H1 (cell line): Measurements from ENCODE around the gene YIF1B. TPM values are rescaled to one million over a fixed set of nuclear protein-coding genes. Genes with fewer than 3 reads are reported as not detected.

Source experiments
- CTCF ChIA-PET: fragments of 300-600 bp; sonication (Branson Sonifier 250); formaldehyde crosslinking; loops from one replicate; lab custom pipeline; 2021; ENCODE audit not compliant: partially characterized antibody; lab: Charles Lee
- POLR2A ChIA-PET: fragments of 300-600 bp; sonication (Branson Sonifier 250); formaldehyde crosslinking; loops from one replicate; lab custom pipeline; 2021; ENCODE audit warnings: inconsistent platforms; ENCODE audit not compliant: partially characterized antibody; lab: Charles Lee
- DNase-seq, 2 experiments: peaks; one replicate each; pipeline versions ENCODE4 v3.0.0 to v3.0.0-alpha.2; 2010 to 2022; ENCODE audit warnings: low spot score in 2 of 2, low read depth in 1 of 2, mixed read lengths in 1 of 2
- FAIRE-seq: peaks from 2 replicates; lab custom pipeline; 2011; peaks lifted over from hg19 to GRCh38; lab: Jason Lieb, UNC
- H2AFZ ChIP-seq: 2 replicates; pipeline ENCODE4 v1.8.1; 2012; ENCODE audit warnings: low read length, inconsistent platforms
- H2AK5ac ChIP-seq: 2 replicates; pipeline ENCODE4 v1.6.1; 2013; ENCODE audit warnings: low read depth, low read length
- H2BK120ac ChIP-seq: replicated peaks from 2 replicates; pipeline ENCODE3; 2013; ENCODE audit warnings: low read depth, low read length, inconsistent platforms
- H2BK12ac ChIP-seq: 2 replicates; pipeline ENCODE4 v1.6.1; 2013; ENCODE audit warnings: low read depth, low read length
- H2BK15ac ChIP-seq: 2 replicates; pipeline ENCODE4 v1.6.1; 2013; ENCODE audit warnings: low read length
- H2BK20ac ChIP-seq: 2 replicates; pipeline ENCODE4 v1.6.1; 2013; ENCODE audit warnings: low read length
- H2BK5ac ChIP-seq: 2 replicates; pipeline ENCODE4 v1.6.1; 2013; ENCODE audit warnings: low read depth, low read length
- H3K14ac ChIP-seq: 2 replicates; pipeline ENCODE4 v1.6.1; 2013; ENCODE audit warnings: inconsistent platforms; ENCODE audit not compliant: insufficient read length
- H3K18ac ChIP-seq: 2 replicates; pipeline ENCODE4 v1.6.1; 2013; ENCODE audit warnings: low read length; ENCODE audit errors: extremely low read depth
- H3K23ac ChIP-seq: 2 replicates; pipeline ENCODE4 v1.6.1; 2013; ENCODE audit warnings: inconsistent platforms; ENCODE audit not compliant: insufficient read length
- H3K23me2 ChIP-seq: 2 replicates; pipeline ENCODE4 v1.6.1; 2013; ENCODE audit warnings: low read depth, low read length
- H3K27ac ChIP-seq: 2 replicates; pipeline ENCODE4 v1.6.1; 2011; ENCODE audit warnings: low read depth, low read length, inconsistent platforms
- H3K27me3 ChIP-seq, 4 experiments: replicated peaks in 1 of 4; 1 replicate in 1 of 4; 2 replicates in 3 of 4; pipeline versions ENCODE4 v1.6.1 to v1.8.1; 2011 to 2013; ENCODE audit warnings: low read length in 3 of 4, mild to moderate bottlenecking in 3 of 4, inconsistent platforms in 2 of 4, mixed read lengths in 2 of 4, moderate library complexity in 1 of 4; ENCODE audit not compliant: control insufficient read depth in 3 of 4, insufficient read depth in 3 of 4; ENCODE audit errors: extremely low read depth in 1 of 4
- H3K36me3 ChIP-seq, 4 experiments: 2 replicates each; pipeline versions ENCODE4 v1.6.1 to v1.8.1; 2011 to 2013; ENCODE audit warnings: mild to moderate bottlenecking in 4 of 4, low read length in 3 of 4, moderate library complexity in 2 of 4, control low read depth in 1 of 4, inconsistent platforms in 1 of 4; ENCODE audit not compliant: insufficient read depth in 4 of 4, control insufficient read depth in 2 of 4
- H3K4ac ChIP-seq: replicated peaks from 2 replicates; pipeline ENCODE3; 2013; ENCODE audit warnings: low read length, low read depth, mixed read lengths, inconsistent platforms; ENCODE audit not compliant: insufficient read length
- H3K4me1 ChIP-seq, 4 experiments: replicated peaks in 1 of 4; 1 replicate in 1 of 4; 2 replicates in 3 of 4; pipeline versions ENCODE4 v1.6.1 to v1.8.1; 2011 to 2013; ENCODE audit warnings: low read length in 3 of 4, inconsistent platforms in 2 of 4, mixed read lengths in 1 of 4; ENCODE audit not compliant: insufficient read depth in 4 of 4, control insufficient read depth in 3 of 4
- H3K4me2 ChIP-seq, 2 experiments: 2 replicates each; pipeline versions ENCODE4 v1.6.1 to v1.8.1; 2011 to 2013; ENCODE audit warnings: low read depth in 2 of 2, low read length in 2 of 2, control low read depth in 1 of 2, inconsistent platforms in 1 of 2, mild to moderate bottlenecking in 1 of 2; ENCODE audit not compliant: insufficient read depth in 1 of 2
- H3K4me3 ChIP-seq, 4 experiments: fragments of 200-600, 300-600 bp in 1 of 4; sonication (generic), shearing (Covaris generic), sonication (Bioruptor Twin) in 1 of 4; 2 replicates each; pipeline versions ENCODE4 v1.5.1 to v1.8.1; 2011 to 2016; ENCODE audit warnings: low read length in 4 of 4, low read depth in 3 of 4, control low read depth in 2 of 4, inconsistent platforms in 2 of 4, mild to moderate bottlenecking in 2 of 4, mixed read lengths in 1 of 4, moderate library complexity in 1 of 4; ENCODE audit not compliant: insufficient read depth in 2 of 4; ENCODE audit errors: extremely low read depth in 1 of 4
- H3K56ac ChIP-seq: replicated peaks from 2 replicates; pipeline ENCODE3; 2013; ENCODE audit warnings: low read depth, mild to moderate bottlenecking, mixed read lengths, low read length, inconsistent platforms; ENCODE audit not compliant: insufficient read length
- H3K79me1 ChIP-seq: 2 replicates; pipeline ENCODE4 v1.6.1; 2013; ENCODE audit warnings: low read depth, low read length, control low read depth
- H3K79me2 ChIP-seq, 2 experiments: 2 replicates each; pipeline versions ENCODE4 v1.6.1 to v1.8.1; 2012 to 2013; ENCODE audit warnings: low read length in 2 of 2, mild to moderate bottlenecking in 2 of 2, inconsistent platforms in 1 of 2; ENCODE audit not compliant: insufficient read depth in 2 of 2, control insufficient read depth in 1 of 2
- H3K9ac ChIP-seq, 4 experiments: replicated peaks in 1 of 4; 1 replicate in 1 of 4; 2 replicates in 3 of 4; pipeline versions ENCODE4 v1.6.1 to v1.8.1; 2011 to 2013; ENCODE audit warnings: low read depth in 3 of 4, low read length in 3 of 4, control low read depth in 2 of 4, mild to moderate bottlenecking in 2 of 4, moderate library complexity in 2 of 4, inconsistent platforms in 1 of 4; ENCODE audit errors: extremely low read depth in 1 of 4
- H3K9me3 ChIP-seq, 2 experiments: 2 replicates each; pipeline versions ENCODE4 v1.6.1 to v1.8.1; 2012 to 2013; ENCODE audit warnings: mild to moderate bottlenecking in 2 of 2, moderate library complexity in 2 of 2, control low read depth in 1 of 2, inconsistent platforms in 1 of 2, low read depth in 1 of 2, low read length in 1 of 2, mixed read lengths in 1 of 2; ENCODE audit not compliant: insufficient read depth in 2 of 2
- H4K20me1 ChIP-seq, 2 experiments: replicated peaks in 1 of 2; 2 replicates each; pipeline versions ENCODE3 to v1.8.1; 2011 to 2013; ENCODE audit warnings: inconsistent platforms in 2 of 2, low read length in 2 of 2, mild to moderate bottlenecking in 1 of 2; ENCODE audit not compliant: insufficient read depth in 2 of 2, control insufficient read depth in 1 of 2
- H4K5ac ChIP-seq: 2 replicates; pipeline ENCODE4 v1.6.1; 2013; ENCODE audit warnings: low read length, low read depth, mixed read lengths, inconsistent platforms; ENCODE audit not compliant: insufficient read length
- H4K8ac ChIP-seq: 2 replicates; pipeline ENCODE4 v1.8.0; 2013; ENCODE audit warnings: mild to moderate bottlenecking, moderate library complexity, low read length, inconsistent platforms; ENCODE audit not compliant: insufficient read depth; ENCODE audit errors: extremely low read depth
- H4K91ac ChIP-seq: replicated peaks from 2 replicates; pipeline ENCODE3; 2013; ENCODE audit warnings: low read length, mixed read lengths, inconsistent platforms; ENCODE audit not compliant: insufficient read length
- BACH1 ChIP-seq: IDR thresholded peaks from 2 replicates; pipeline ENCODE4 v1.6.1; 2012; ENCODE audit warnings: low read length, improper control_type of control experiment
- E2F6 ChIP-seq: IDR thresholded peaks from 2 replicates; pipeline ENCODE4 v1.6.1; 2012; ENCODE audit warnings: inconsistent platforms
- EP300 ChIP-seq, 2 experiments: IDR thresholded peaks; 1 replicate in 1 of 2; 2 replicates in 1 of 2; pipeline ENCODE4 v1.6.1; 2011 to 2012; ENCODE audit warnings: low read depth in 2 of 2, low read length in 2 of 2, mild to moderate bottlenecking in 2 of 2, borderline replicate concordance in 1 of 2, inconsistent platforms in 1 of 2, moderate library complexity in 1 of 2
- HDAC2 ChIP-seq, 2 experiments: fragments of 300-600 bp in 1 of 2; sonication (generic) in 1 of 2; IDR thresholded peaks; 2 replicates each; pipeline ENCODE4 v1.6.1; 2011 to 2012; ENCODE audit warnings: low read depth in 2 of 2, low read length in 2 of 2, mild to moderate bottlenecking in 2 of 2, moderate library complexity in 2 of 2, borderline replicate concordance in 1 of 2, inconsistent platforms in 1 of 2
- HDAC6 ChIP-seq: IDR thresholded peaks from one replicate; pipeline ENCODE4 v1.7.1; 2012; ENCODE audit warnings: low read depth, mild to moderate bottlenecking, inconsistent platforms, low read length, moderate library complexity
- JUND ChIP-seq: IDR thresholded peaks from 2 replicates; pipeline ENCODE4 v1.6.1; 2011; ENCODE audit warnings: mild to moderate bottlenecking, improper control_type of control experiment, low read length
- KDM4A ChIP-seq: IDR thresholded peaks from one replicate; pipeline ENCODE4 v1.7.1; 2012; ENCODE audit warnings: low read depth, mild to moderate bottlenecking, moderate library complexity, low read length, inconsistent platforms; ENCODE audit not compliant: severe bottlenecking
- KDM5A ChIP-seq: fragments of 200-600 bp; IDR thresholded peaks from 2 replicates; pipeline ENCODE4 v1.7.1; 2012; ENCODE audit warnings: mild to moderate bottlenecking, low read length, inconsistent platforms, mixed read lengths
- MAFK ChIP-seq: IDR thresholded peaks from 2 replicates; pipeline ENCODE4 v1.6.1; 2012; ENCODE audit warnings: low read depth, mild to moderate bottlenecking, improper control_type of control experiment, low read length
- SP1 ChIP-seq: IDR thresholded peaks from 2 replicates; pipeline ENCODE4 v1.6.1; 2011; ENCODE audit warnings: low read depth, low read length
- TAF1 ChIP-seq: IDR thresholded peaks from 2 replicates; pipeline ENCODE4 v1.6.1; 2011; ENCODE audit warnings: mild to moderate bottlenecking, low read depth, low read length
- WGBS, 2 experiments: shearing (Covaris generic) in 1 of 2; methylation state at CpG; one replicate each; pipeline versions ENCODE4 v1.1.6 to v1.1.7; 2013 to 2015; ENCODE audit warnings: low lambda C conversion rate in 2 of 2, mixed read lengths in 2 of 2, inconsistent platforms in 1 of 2, low coverage in 1 of 2, missing lambda C conversion rate in 1 of 2; ENCODE audit not compliant: insufficient replicate concordance in 2 of 2, insufficient coverage in 1 of 2, insufficient read length in 1 of 2; ENCODE audit errors: extremely low coverage in 1 of 2, missing lambda C conversion rate in 1 of 2; 5-methylcytosine and 5-hydroxymethylcytosine counted together
- polyA plus RNA-seq, 7 experiments: library from polyadenylated mRNA; depleted of rRNA in 3 of 7; stranded (reverse) in 5 of 7; unstranded in 2 of 7; fragments of >200 nt in 5 of 7; fragments of 200-250 nt in 2 of 7; gene quantifications; 1 replicate in 5 of 7; 2 replicates in 1 of 7; 4 replicates in 1 of 7; pipeline versions ENCODE4 v1.2.1 to v1.2.3, GENCODE V29; 2011 to 2013; ENCODE audit warnings: missing spikeins in 2 of 7, mixed read lengths in 2 of 7
- total RNA-seq: library from RNA; stranded (reverse); fragmentation: NEBNext Ultra II Directional; extraction: Animal tissue kit (Norgen Biotek cat#: 25700); gene quantifications from 2 replicates; pipeline ENCODE4 v1.2.1, GENCODE V29; 2021

Gene YIF1B
- total and polyA plus RNA-seq, 2 of the 8 experiments (the other 6 are each of a cell fraction or from before 2014, with no cell fraction given) = 89.6 to 305 TPM

DNA sequence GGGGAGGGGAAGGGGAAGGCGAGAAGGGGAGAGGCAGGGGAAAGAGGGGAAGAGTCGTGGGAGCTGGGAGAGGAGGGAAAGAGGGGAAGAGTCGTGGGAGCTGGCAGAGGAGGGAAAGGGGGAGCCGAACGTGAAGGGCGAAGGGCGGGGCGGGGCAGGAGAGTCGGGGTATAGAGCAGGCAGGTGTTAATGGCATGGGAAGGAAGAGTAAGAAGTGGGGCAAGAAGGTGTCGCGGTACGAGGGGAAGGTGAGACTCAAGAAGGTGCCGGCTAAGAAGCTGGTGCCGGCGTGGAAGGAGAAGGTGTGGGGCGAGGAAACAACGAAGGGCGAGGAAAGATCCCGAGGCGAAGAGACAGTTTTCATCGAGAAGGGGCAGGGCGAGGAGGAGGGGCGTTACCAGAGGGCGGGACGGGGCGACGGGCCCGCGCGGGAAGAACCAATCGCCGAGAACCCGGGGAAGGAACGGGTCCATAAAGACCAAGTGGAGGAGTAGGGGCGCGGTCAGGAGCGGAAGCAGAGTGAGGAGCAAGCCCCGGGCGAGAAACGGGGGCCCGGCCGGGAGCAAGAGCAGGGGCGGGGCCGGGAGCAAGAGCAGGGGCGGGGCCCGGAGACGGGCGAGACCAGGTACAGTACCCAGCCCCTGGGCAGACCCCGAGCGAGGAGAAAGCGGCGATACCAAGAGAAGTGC lies 20.3 kb upstream of the YIF1B start:
- H4K91ac ChIP-seq = no peak overlapping the region
- peaks cover 12% of the 10 kb centered on the region for H3K23me2 ChIP-seq
- H3K79me2 ChIP-seq = no peaks in the 10 kb centered on the region
- H2BK12ac ChIP-seq = no peak overlapping the region
- peak overlapping the region; percentile 92 to 96 for H3K4me2 ChIP-seq
- peak overlapping the region; percentile 66 to 86 (median 75) for H3K4me3 ChIP-seq
- H3K79me1 ChIP-seq = no peaks in the 10 kb centered on the region
- FAIRE-seq (no peak), DNase-seq (peak; percentile 79 to 92)
- no peaks in the 10 kb centered on the region for H4K20me1 ChIP-seq
- ChIA-PET CTCF (interaction anchor here (0.7 to 6.7 kb wide), 18 partner anchors 9 to 106 kb away, joined by 3 to 100 read pairs (median 4); partner anchors contain the start of genes C19orf33, KCNK6 and PSMD8), POLR2A (interaction anchor here (0.7 to 2.0 kb wide), 5 partner anchors 12 to 93 kb away, joined by 3 to 10 read pairs (median 4); partner anchors contain the start of genes C19orf33, PSMD8 and SPINT2)
- no peaks in the 10 kb centered on the region for H3K36me3 ChIP-seq
- no peak overlapping the region for H2AK5ac ChIP-seq
- peaks cover 0 to 5% (median 4%) of the 10 kb centered on the region in 4 experiments; a peak in 5 of 7 replicates for H3K4me1 ChIP-seq
- H3K27ac ChIP-seq = no peak overlapping the region
- H3K23ac ChIP-seq = no peak overlapping the region
- H4K8ac ChIP-seq = peak overlapping the region; percentile 71; the same call in 1 of the 2 replicates
- 0 out of 2 replicates have a peak overlapping the region, but pooled peaks have one; percentile 73 for H2BK5ac ChIP-seq
- no peak overlapping the region for H2BK120ac ChIP-seq
- 2% methylated on average over 25 of the region's 52 CpGs; no CpG with 5 or more reads in 1 of the 2 experiments for WGBS, 2 experiments
- H2AFZ ChIP-seq = peak overlapping the region; percentile 53; the same call in 1 of the 2 replicates
- no peaks in the 10 kb centered on the region for H3K27me3 ChIP-seq
- H3K9ac ChIP-seq = no peak overlapping the region; a peak in 3 of 7 replicates
- H2BK15ac ChIP-seq = no peak overlapping the region
- no peak overlapping the region for H3K56ac ChIP-seq
- H3K4ac ChIP-seq = no peak overlapping the region
- no peak overlapping the region for H4K5ac ChIP-seq
- H3K14ac ChIP-seq = no peak overlapping the region
- H3K9me3 ChIP-seq = no peaks in the 10 kb centered on the region
- H3K18ac ChIP-seq = peak overlapping the region; percentile 75
- H2BK20ac ChIP-seq = no peak overlapping the region
- no peak for TF ChIP-seq TAF1
- TF ChIP-seq HDAC6 = no peak
- no peak for TF ChIP-seq MAFK
- no peak for TF ChIP-seq KDM5A
- peak; percentile 60 for TF ChIP-seq BACH1
- 0 out of 2 replicates have a peak, but pooled peaks have one; percentile 11 for TF ChIP-seq E2F6
- TF ChIP-seq KDM4A = no peak
- TF ChIP-seq EP300 (IDR thresholded peaks at IDR 0.05; ENCODE audit: borderline replicate concordance in 1 of 2, low read depth in 2 of 2, low read length in 2 of 2) = no peak
- TF ChIP-seq HDAC2 (IDR thresholded peaks at IDR 0.05; ENCODE audit: borderline replicate concordance in 1 of 2, low read depth in 2 of 2, low read length in 2 of 2) = peak in 1 of 2 experiments; percentile 66; a peak in 2 of 4 replicates
- TF ChIP-seq JUND = no peak
- TF ChIP-seq SP1 = peak; percentile 51; the same call in 1 of the 2 replicates
